CD4-positive, alpha-beta T cell treated with Interleukin-4 for 1 hour (primary cell): ENCODE measurements around the gene SUSD6.
"Not testable (repeated sequence)": the region's sequence is repeated elsewhere in the genome, so short reads cannot be mapped to it uniquely, and the experiment has no call there.

Experiments
- DNase-seq, 2 donors: peaks; one replicate each; pipeline ENCODE4 v3.0.0-alpha.2; 2020 to 2022

Gene SUSD6

GRCh38 chr14:69625299-69626131 is 14.1 kb downstream of the SUSD6 start:
- DNase-seq: peak; percentile 68 to 71

GRCh38 chr14:69626132-69626500 is 14.7 kb downstream of the SUSD6 start:
- DNase-seq: no peak

- no peak for DNase-seq
Measured at GRCh38 chr14:69629225-69630127, 18.1 kb downstream of the SUSD6 start.

- DNase-seq: no peak
Measured at GRCh38 chr14:69630360-69630759, 19.0 kb downstream of the SUSD6 start.

GRCh38 chr14:69631509-69631908 is 20.1 kb downstream of the SUSD6 start:
- no peak for DNase-seq

GRCh38 chr14:69632164-69632563 is 20.8 kb downstream of the SUSD6 start:
- no peak for DNase-seq

- no peak for DNase-seq
Measured at GRCh38 chr14:69632593-69633151, 21.3 kb downstream of the SUSD6 start.

- no peak for DNase-seq
Measured at GRCh38 chr14:69633238-69633637, 21.8 kb downstream of the SUSD6 start.

- no peak for DNase-seq
Measured at GRCh38 chr14:69635981-69636639, 24.7 kb downstream of the SUSD6 start.

- DNase-seq: no peak
Measured at GRCh38 chr14:69636718-69637480, 25.5 kb downstream of the SUSD6 start.

- DNase-seq: no peak
Measured at GRCh38 chr14:69637503-69638031, 26.2 kb downstream of the SUSD6 start.

GRCh38 chr14:69640931-69641330 is 29.5 kb downstream of the SUSD6 start:
- no peak for DNase-seq

GRCh38 chr14:69642212-69642793 is 30.9 kb downstream of the SUSD6 start:
- DNase-seq: not testable (repeated sequence)

- DNase-seq: peak in 1 of 2 donors; percentile 26
Measured at GRCh38 chr14:69643430-69644200, 32.2 kb downstream of the SUSD6 start.

- DNase-seq: no peak
Measured at GRCh38 chr14:69644814-69645213, 33.4 kb downstream of the SUSD6 start.

- DNase-seq: no peak
Measured at GRCh38 chr14:69647213-69647612, 35.8 kb downstream of the SUSD6 start.

GRCh38 chr14:69647642-69648041 is 36.2 kb downstream of the SUSD6 start:
- not testable (repeated sequence) for DNase-seq

- DNase-seq: no peak
Measured at GRCh38 chr14:69648480-69649451, 37.4 kb downstream of the SUSD6 start.

GRCh38 chr14:69650948-69651369 is 39.6 kb downstream of the SUSD6 start:
- DNase-seq: no peak
